T-helper 17 cell (primary cell): Measurements from ENCODE around the gene DHRS3. TPM values are rescaled to one million over a fixed set of nuclear protein-coding genes. Genes with fewer than 3 reads are reported as not detected.
"Not testable (repeated sequence)": the region's sequence is repeated elsewhere in the genome, so short reads cannot be mapped to it uniquely, and the experiment has no call there.

Experiments
- ATAC-seq: fragments of 150-1000 bp; cut with Tn5 transposase; 2 replicates; pipeline ENCODE4 v1.10.0; 2021; ENCODE audit warnings: mild to moderate bottlenecking, moderate library complexity
- DNase-seq, 3 donors: peaks; one replicate each; pipeline versions ENCODE4 v3.0.0 to v3.0.0-alpha.2; 2020 to 2021
- H3K9me3 ChIP-seq: one replicate; pipeline ENCODE4 v1.7.0; 2013; ENCODE audit warnings: low read length, mild to moderate bottlenecking; ENCODE audit not compliant: control insufficient read depth, poor library complexity, severe bottlenecking
- H3K27ac Mint-ChIP-seq: one replicate; pipeline ENCODE4 v1.8.0; 2022; ENCODE audit warnings: mild to moderate bottlenecking, moderate library complexity, mixed read lengths
- H3K27me3 Mint-ChIP-seq: one replicate; pipeline ENCODE4 v1.8.0; 2022; ENCODE audit warnings: mixed read lengths
- H3K36me3 Mint-ChIP-seq: one replicate; pipeline ENCODE4 v1.8.0; 2022; ENCODE audit warnings: low read depth, mixed read lengths
- H3K4me1 Mint-ChIP-seq: one replicate; pipeline ENCODE4 v1.8.0; 2022; ENCODE audit warnings: mild to moderate bottlenecking, mixed read lengths
- H3K4me3 Mint-ChIP-seq: one replicate; pipeline ENCODE4 v1.8.0; 2022; ENCODE audit warnings: mild to moderate bottlenecking, moderate library complexity, mixed read lengths
- total RNA-seq, 4 donors: library from RNA in 2 of 4; stranded (reverse) in 2 of 4; gene quantifications; one replicate each; pipeline ENCODE4 v1.2.3 and lab custom pipeline; 2022 to 2026

DHRS3 gene
- total RNA-seq, 2 donors from 2014 or later: 31.0 to 38.3 TPM

DNA sequence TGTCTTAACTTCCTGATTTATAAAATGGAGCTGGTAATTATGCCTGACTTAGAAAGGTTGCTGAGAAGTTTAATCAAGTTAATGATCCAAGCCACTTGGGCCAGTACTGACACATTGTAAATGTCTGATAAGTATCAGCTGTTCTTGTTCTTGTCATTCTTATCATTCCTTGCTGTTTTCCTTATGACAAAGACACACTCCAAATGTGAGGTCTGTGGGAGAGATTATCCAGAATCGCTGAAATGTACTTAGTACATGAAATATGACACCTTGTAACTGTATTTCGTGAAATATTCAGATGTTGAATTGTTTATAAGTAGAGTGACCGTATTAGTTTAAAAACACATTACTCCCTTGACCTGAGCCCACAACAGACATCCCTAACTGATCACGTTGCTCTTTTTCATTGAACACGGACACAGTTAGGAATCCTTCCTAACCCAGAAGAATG lies 32.0 kb upstream of the DHRS3 start:
- H3K36me3 Mint-ChIP-seq: peaks cover 6% of the 10 kb centered on the region
- no peak overlapping the region for H3K27ac Mint-ChIP-seq
- DNase-seq: no peak
- H3K4me3 Mint-ChIP-seq: no peak overlapping the region
- H3K27me3 Mint-ChIP-seq: peaks cover 61% of the 10 kb centered on the region
- peaks cover 5% of the 10 kb centered on the region for H3K4me1 Mint-ChIP-seq
- no peaks in the 10 kb centered on the region for H3K9me3 ChIP-seq
- ATAC-seq: no peak

GRCh38 chr1:12648741-12649140 lies 30.7 kb upstream of the DHRS3 start:
- Mint-ChIP-seq H3K36me3 (peaks cover 6% of the 10 kb centered on the region), H3K27ac (no peak overlapping the region), H3K4me3 (no peak overlapping the region), H3K4me1 (peaks cover 7% of the 10 kb centered on the region), H3K27me3 (peaks cover 61% of the 10 kb centered on the region)
- ATAC-seq (no peak), DNase-seq (no peak)
- no peaks in the 10 kb centered on the region for H3K9me3 ChIP-seq

- H3K9me3 ChIP-seq, H3K4me1 Mint-ChIP-seq, H3K4me3 Mint-ChIP-seq, H3K27ac Mint-ChIP-seq, ATAC-seq, H3K36me3 Mint-ChIP-seq, DNase-seq: not testable (repeated sequence)
- peaks cover 33% of the 10 kb centered on the region for H3K27me3 Mint-ChIP-seq
These were observed 27.4 kb upstream of the DHRS3 start for GRCh38 chr1:12645401-12645800.

DNA sequence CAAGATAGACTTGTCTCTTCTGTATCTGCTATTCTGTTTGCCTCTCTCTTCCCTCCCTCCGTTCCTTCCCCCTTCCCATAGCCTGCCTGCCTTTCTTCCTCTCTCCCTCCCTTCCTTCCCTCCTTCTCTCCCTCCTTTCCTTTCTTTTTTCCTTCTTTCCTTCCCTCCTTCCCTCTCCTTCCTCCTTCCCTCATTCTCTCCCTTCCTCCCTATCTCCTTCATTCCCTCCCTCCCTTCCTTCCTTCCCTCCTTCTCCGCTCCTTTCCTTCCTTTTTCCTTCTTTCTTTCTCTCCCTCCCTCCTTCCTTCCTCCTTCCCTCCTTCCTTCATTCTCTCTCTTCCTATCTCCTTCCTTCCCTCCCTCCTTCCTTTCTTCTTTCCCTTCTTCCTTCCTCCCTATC lies 26.8 kb upstream of the DHRS3 start:
- peaks cover 4% of the 10 kb centered on the region for H3K36me3 Mint-ChIP-seq
- no peak overlapping the region for H3K4me3 Mint-ChIP-seq
- H3K27me3 Mint-ChIP-seq: peaks cover 27% of the 10 kb centered on the region
- peaks cover 2% of the 10 kb centered on the region for H3K9me3 ChIP-seq
- peaks cover 7% of the 10 kb centered on the region for H3K4me1 Mint-ChIP-seq
- no peak for DNase-seq
- H3K27ac Mint-ChIP-seq: no peak overlapping the region
- ATAC-seq: no peak

DNA sequence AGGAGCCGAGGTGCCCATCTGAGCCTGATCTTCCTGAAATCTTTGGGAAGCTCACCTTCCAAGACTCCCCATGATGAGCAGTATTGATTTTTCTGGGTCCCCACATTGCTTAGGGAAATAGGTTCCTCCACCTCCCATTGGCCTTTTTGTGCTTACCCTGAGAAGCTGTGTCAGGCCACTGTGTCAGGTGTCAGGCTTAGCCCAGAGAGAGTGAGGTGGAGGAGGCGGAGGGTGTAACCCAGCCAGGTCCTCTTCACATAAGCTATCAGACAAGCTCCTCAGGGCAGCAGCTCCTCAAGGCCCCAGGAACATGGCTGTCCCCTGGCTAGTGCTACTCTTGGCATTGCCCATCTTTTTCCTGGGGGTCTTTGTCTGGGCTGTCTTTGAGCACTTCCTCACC lies 26.2 kb upstream of the DHRS3 start:
- H3K36me3 Mint-ChIP-seq: peaks cover 4% of the 10 kb centered on the region
- ATAC-seq (no peak), DNase-seq (no peak)
- H3K4me1 Mint-ChIP-seq: peaks cover 7% of the 10 kb centered on the region
- H3K4me3 Mint-ChIP-seq: no peak overlapping the region
- H3K27me3 Mint-ChIP-seq: peaks cover 21% of the 10 kb centered on the region
- H3K27ac Mint-ChIP-seq: no peak overlapping the region
- H3K9me3 ChIP-seq: peaks cover 7% of the 10 kb centered on the region

DNA sequence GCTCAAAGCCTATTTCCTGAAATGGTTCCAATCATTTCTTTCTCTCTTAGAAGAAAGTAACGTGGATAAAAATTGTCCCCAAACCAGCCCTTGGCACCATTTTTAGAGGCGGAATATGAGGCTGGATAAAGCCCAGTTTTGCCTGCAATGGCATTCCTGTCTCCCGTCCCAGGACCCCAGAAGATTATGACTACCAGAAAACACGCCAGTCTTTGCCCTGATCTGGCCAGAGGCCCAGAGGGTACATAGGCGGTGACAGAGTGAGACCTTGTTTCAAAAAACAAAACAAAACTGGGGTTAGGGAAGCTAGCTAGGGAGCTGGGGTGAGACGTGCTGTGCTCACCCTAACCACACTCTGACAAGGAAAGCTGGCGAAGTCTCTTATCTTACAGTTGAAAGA lies 25.8 kb upstream of the DHRS3 start, which contains the start of gene AADACL4:
TSS of gene AADACL4 (plus strand) at position 301 of the 400 bp plus-strand sequence. CDS start 462 bp downstream, outside the sequence.
- ATAC-seq (no peak), DNase-seq (no peak)
- no peak within 1 kb of the TSS for H3K27ac Mint-ChIP-seq
- no peak within 1 kb of the TSS for H3K4me3 Mint-ChIP-seq
- peaks cover 4% of the 10 kb centered on the region for H3K36me3 Mint-ChIP-seq
- H3K27me3 Mint-ChIP-seq: peaks cover 17% of the 10 kb centered on the region
- H3K4me1 Mint-ChIP-seq: peaks cover 7% of the 10 kb centered on the region
- H3K9me3 ChIP-seq: peaks cover 7% of the 10 kb centered on the region

DNA sequence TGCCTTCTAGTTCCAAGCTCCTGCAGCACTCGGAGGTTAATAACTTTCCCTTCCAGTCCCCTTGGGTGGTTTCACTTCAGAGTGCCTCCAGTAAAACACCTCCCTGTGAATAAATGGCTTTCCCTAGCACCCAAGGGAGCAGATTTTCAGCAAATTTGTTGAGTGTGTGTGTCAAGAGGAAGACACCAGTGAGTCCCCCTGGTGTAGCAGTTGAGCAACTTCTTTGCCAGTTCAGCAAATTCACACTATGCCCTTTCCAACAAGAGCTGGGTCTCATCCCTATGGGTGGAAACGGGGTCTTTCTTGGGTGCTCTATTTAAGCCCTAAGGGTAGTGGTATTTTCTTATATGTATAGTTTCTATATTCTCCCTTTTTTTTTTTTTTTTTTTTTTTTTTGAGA lies 25.1 kb upstream of the DHRS3 start:
- no peak overlapping the region for H3K4me3 Mint-ChIP-seq
- peaks cover 4% of the 10 kb centered on the region for H3K36me3 Mint-ChIP-seq
- peaks cover 14% of the 10 kb centered on the region for H3K27me3 Mint-ChIP-seq
- peaks cover 7% of the 10 kb centered on the region for H3K4me1 Mint-ChIP-seq
- ATAC-seq (no peak), DNase-seq (no peak)
- peaks cover 7% of the 10 kb centered on the region for H3K9me3 ChIP-seq
- H3K27ac Mint-ChIP-seq: no peak overlapping the region

- peaks cover 2% of the 10 kb centered on the region for H3K36me3 Mint-ChIP-seq
- H3K9me3 ChIP-seq: peaks cover 7% of the 10 kb centered on the region
- peaks cover under 1% of the 10 kb centered on the region for H3K27me3 Mint-ChIP-seq
- ATAC-seq (no peak), DNase-seq (no peak)
- H3K27ac Mint-ChIP-seq: no peak overlapping the region
- H3K4me1 Mint-ChIP-seq: peaks cover 5% of the 10 kb centered on the region
- H3K4me3 Mint-ChIP-seq: no peak overlapping the region
These were observed 22.9 kb upstream of the DHRS3 start for GRCh38 chr1:12640958-12641272.

GRCh38 chr1:12640237-12640957 lies 22.4 kb upstream of the DHRS3 start:
- DNase-seq (no peak), ATAC-seq (no peak)
- H3K4me3 Mint-ChIP-seq: no peak overlapping the region
- peaks cover 7% of the 10 kb centered on the region for H3K9me3 ChIP-seq
- H3K36me3 Mint-ChIP-seq: peaks cover 2% of the 10 kb centered on the region
- peaks cover 3% of the 10 kb centered on the region for H3K27me3 Mint-ChIP-seq
- peaks cover 5% of the 10 kb centered on the region for H3K4me1 Mint-ChIP-seq
- H3K27ac Mint-ChIP-seq: no peak overlapping the region

GRCh38 chr1:12637693-12638092 lies 19.7 kb upstream of the DHRS3 start:
- no peak overlapping the region for H3K4me3 Mint-ChIP-seq

GRCh38 chr1:12636098-12636950 lies 18.3 kb upstream of the DHRS3 start:
- peaks cover 2% of the 10 kb centered on the region for H3K36me3 Mint-ChIP-seq
- H3K27ac Mint-ChIP-seq: no peak overlapping the region
- peaks cover 21% of the 10 kb centered on the region for H3K27me3 Mint-ChIP-seq
- H3K4me3 Mint-ChIP-seq: no peak overlapping the region
- ATAC-seq: no peak
- no peak for DNase-seq
- H3K4me1 Mint-ChIP-seq: peaks cover 3% of the 10 kb centered on the region
- peaks cover 7% of the 10 kb centered on the region for H3K9me3 ChIP-seq

More at GRCh38 chr1:12637693-12638092, 19.7 kb upstream of the DHRS3 start:
- H3K9me3 ChIP-seq: peaks cover 7% of the 10 kb centered on the region
- DNase-seq (no peak), ATAC-seq (no peak)
- Mint-ChIP-seq H3K36me3 (peaks cover 2% of the 10 kb centered on the region), H3K27ac (no peak overlapping the region), H3K27me3 (peaks cover 11% of the 10 kb centered on the region), H3K4me1 (peaks cover 3% of the 10 kb centered on the region)

DNA sequence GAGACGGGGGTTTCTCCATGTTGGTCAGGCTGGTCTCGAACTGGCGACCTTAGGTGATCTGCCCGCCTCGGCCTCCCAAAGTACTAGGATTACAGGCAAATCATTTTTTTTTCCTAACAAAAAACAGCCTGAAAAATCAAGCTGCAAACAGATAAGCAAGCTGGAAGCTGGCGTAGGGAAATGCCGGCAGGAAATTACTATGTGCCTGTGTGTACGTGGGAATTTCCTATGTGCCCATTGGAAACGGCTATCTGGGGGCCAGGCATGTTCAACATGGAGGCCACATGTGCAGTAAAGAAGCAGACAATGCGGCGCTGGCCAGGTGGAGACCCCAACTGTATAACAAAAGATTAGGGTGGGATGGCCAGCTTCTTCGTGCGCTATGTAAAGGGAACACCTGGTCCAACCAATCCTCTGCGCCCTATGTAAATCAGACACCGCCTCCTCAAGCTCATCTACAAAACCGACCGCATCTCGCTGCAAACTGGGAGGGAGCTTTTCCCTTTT lies 16.7 kb upstream of the DHRS3 start:
- Mint-ChIP-seq H3K27me3 (peaks cover 23% of the 10 kb centered on the region), H3K4me1 (peaks cover 3% of the 10 kb centered on the region), H3K27ac (no peak overlapping the region), H3K4me3 (no peak overlapping the region), H3K36me3 (peaks cover 2% of the 10 kb centered on the region)
- peaks cover 4% of the 10 kb centered on the region for H3K9me3 ChIP-seq
- DNase-seq: no peak
- no peak for ATAC-seq

DNA sequence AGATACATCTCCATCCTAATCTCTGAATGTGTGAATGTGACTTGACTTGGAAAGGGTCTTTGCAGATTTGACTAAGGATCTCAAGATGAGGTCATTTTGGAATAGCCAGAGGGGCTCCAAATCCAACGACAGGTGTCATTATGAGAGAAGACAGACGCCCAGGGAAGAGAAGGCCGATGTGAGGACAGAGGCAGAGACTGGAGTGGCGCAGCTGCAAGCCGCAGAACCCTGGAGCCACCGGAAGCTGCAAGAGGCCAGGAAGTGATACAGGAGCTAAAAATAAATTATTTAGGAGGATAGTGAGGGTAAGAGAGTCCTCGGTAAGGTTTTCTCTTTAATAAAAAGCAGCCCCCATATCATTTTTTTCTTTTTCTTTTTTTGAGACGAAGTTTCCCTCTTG lies 16.1 kb upstream of the DHRS3 start:
- ATAC-seq (no peak), DNase-seq (no peak)
- peaks cover 3% of the 10 kb centered on the region for H3K4me1 Mint-ChIP-seq
- no peak overlapping the region for H3K27ac Mint-ChIP-seq
- H3K9me3 ChIP-seq: no peaks in the 10 kb centered on the region
- no peak overlapping the region for H3K4me3 Mint-ChIP-seq
- H3K27me3 Mint-ChIP-seq: peaks cover 26% of the 10 kb centered on the region
- peaks cover 2% of the 10 kb centered on the region for H3K36me3 Mint-ChIP-seq
